HCT116 (cell line): ENCODE measurements around the gene NAALADL2. TPM values are rescaled to one million over a fixed set of nuclear protein-coding genes. Genes with fewer than 3 reads are reported as not detected.

ENCODE experiments used
- ATAC-seq: fragments of 200-7000 bp; cut with Tn5 transposase; 2 replicates; pipeline ENCODE4 v1.9.1; 2020; ENCODE audit warnings: mild to moderate bottlenecking, moderate library complexity
- BruUV-seq: library from RNA; stranded (reverse); fragments of 400-500 nt; replicated peaks from 2 replicates; lab custom pipeline; 2021; lab: Mats Ljungman, UMichigan
- CTCF ChIA-PET: fragments of 300-600 bp; sonication (Branson Sonifier 250); formaldehyde crosslinking; loops from one replicate; lab custom pipeline; 2021; ENCODE audit warnings: antibody characterized with exemption; lab: Charles Lee
- POLR2A ChIA-PET: fragments of 300-600, 350-600 bp; sonication (Branson Sonifier 250); formaldehyde crosslinking; loops from one replicate; lab custom pipeline; 2021; ENCODE audit warnings: antibody characterized with exemption; lab: Charles Lee
- RAD21 ChIA-PET, 2 experiments: fragments of 300-600 bp; sonication (Branson Sonifier 250); formaldehyde crosslinking; loops; one replicate each; lab custom pipeline; 2023; ENCODE audit warnings: low total read pairs in 2 of 2; ENCODE audit not compliant: uncharacterized antibody in 2 of 2, unreplicated experiment in 2 of 2, low non-redundant PET in 1 of 2; lab: Charles Lee
- DNase-seq: peaks from one replicate; pipeline ENCODE4 v3.0.0-alpha.2; 2010; ENCODE audit warnings: low read depth, low spot score
- H2AFZ ChIP-seq: fragments of 200-600 bp; shearing (Covaris generic), sonication (generic); 2 replicates; pipeline ENCODE4 v1.6.1; 2017; ENCODE audit warnings: low read depth, mixed run types, mixed read lengths, antibody characterized with exemption, low read length; ENCODE audit not compliant: poor library complexity, severe bottlenecking
- H3K27ac ChIP-seq: 2 replicates; pipeline ENCODE4 v1.5.1; 2012; ENCODE audit warnings: low read depth, low read length
- H3K27me3 ChIP-seq: fragments of 200-600 bp; sonication (generic); 2 replicates; pipeline ENCODE4 v1.6.1; 2016; ENCODE audit warnings: mixed run types, low read length, mixed read lengths; ENCODE audit not compliant: insufficient read depth
- H3K36me3 ChIP-seq, 2 experiments: fragments of 200-500 bp in 1 of 2; fragments of 200-600 bp in 1 of 2; sonication (Bioruptor generic) in 1 of 2; sonication (generic) in 1 of 2; 2 replicates each; pipeline versions ENCODE4 v1.5.1 to v1.6.1; 2014 to 2016; ENCODE audit warnings: low read length in 2 of 2, inconsistent platforms in 1 of 2, mixed read lengths in 1 of 2, mixed run types in 1 of 2; ENCODE audit not compliant: insufficient read depth in 2 of 2, control insufficient read depth in 1 of 2
- H3K4me1 ChIP-seq, 2 experiments: fragments of 200-600 bp in 1 of 2; sonication (generic) in 1 of 2; 2 replicates each; pipeline versions ENCODE4 v1.5.1 to v1.6.1; 2012 to 2017; ENCODE audit warnings: low read length in 2 of 2, inconsistent platforms in 1 of 2, mild to moderate bottlenecking in 1 of 2, mixed read lengths in 1 of 2, mixed run types in 1 of 2, moderate library complexity in 1 of 2; ENCODE audit not compliant: insufficient read depth in 2 of 2, control insufficient read depth in 1 of 2
- H3K4me2 ChIP-seq: fragments of 200-600 bp; sonication (generic); 2 replicates; pipeline ENCODE4 v1.6.1; 2017; ENCODE audit warnings: mixed run types, low read length, mixed read lengths
- H3K4me3 ChIP-seq, 2 experiments: fragments of 200-600 bp in 1 of 2; sonication (generic) in 1 of 2; replicated peaks in 1 of 2; 2 replicates each; pipeline ENCODE4 v1.5.1; 2011 to 2016; ENCODE audit warnings: low read length in 2 of 2, control low read depth in 1 of 2, low read depth in 1 of 2, mild to moderate bottlenecking in 1 of 2, mixed read lengths in 1 of 2, mixed run types in 1 of 2
- H3K79me2 ChIP-seq: fragments of 200-600 bp; sonication (generic); 2 replicates; pipeline ENCODE4 v1.6.1; 2017; ENCODE audit warnings: mild to moderate bottlenecking, mixed run types, low read length, moderate library complexity, mixed read lengths; ENCODE audit not compliant: insufficient read depth
- H3K9ac ChIP-seq: fragments of 200-600 bp; sonication (generic); 2 replicates; pipeline ENCODE4 v1.6.1; 2016; ENCODE audit warnings: low read length, mixed read lengths
- H3K9me2 ChIP-seq: fragments of 200-600 bp; sonication (generic), shearing (Covaris generic); 2 replicates; pipeline ENCODE4 v1.6.1; 2017; ENCODE audit warnings: mixed run types, mild to moderate bottlenecking, moderate library complexity; ENCODE audit not compliant: insufficient read depth
- H3K9me3 ChIP-seq, 2 experiments: fragments of 200-500 bp in 1 of 2; fragments of 200-600 bp in 1 of 2; sonication (Bioruptor generic) in 1 of 2; sonication (generic) in 1 of 2; 2 replicates each; pipeline ENCODE4 v1.6.1; 2014 to 2017; ENCODE audit warnings: low read length in 2 of 2, mixed read lengths in 2 of 2, inconsistent platforms in 1 of 2, low read depth in 1 of 2, mild to moderate bottlenecking in 1 of 2, mixed run types in 1 of 2, moderate library complexity in 1 of 2; ENCODE audit not compliant: control insufficient read depth in 1 of 2, insufficient read depth in 1 of 2
- H4K20me1 ChIP-seq: fragments of 200-600 bp; sonication (generic), shearing (Covaris generic); 2 replicates; pipeline ENCODE4 v1.6.1; 2017; ENCODE audit warnings: mixed run types, mild to moderate bottlenecking, moderate library complexity; ENCODE audit not compliant: insufficient read depth
- CBX3 ChIP-seq: IDR thresholded peaks from 2 replicates; pipeline ENCODE4 v1.6.1; 2012; ENCODE audit warnings: low read depth
- CEBPB ChIP-seq: IDR thresholded peaks from 2 replicates; pipeline ENCODE4 v1.6.1; 2012; ENCODE audit warnings: low read depth
- EZH2 ChIP-seq: fragments of 200-600 bp; sonication (generic); IDR thresholded peaks from 2 replicates; pipeline ENCODE4 v1.6.1; 2017; ENCODE audit warnings: antibody characterized with exemption, mixed run types
- EZH2phosphoT487 ChIP-seq: fragments of 200-600 bp; IDR thresholded peaks from 2 replicates; pipeline ENCODE4 v1.6.1; 2018; ENCODE audit warnings: antibody characterized with exemption, borderline replicate concordance
- FOSL1 ChIP-seq: IDR thresholded peaks from 2 replicates; pipeline ENCODE4 v1.6.1; 2012; ENCODE audit warnings: low read depth
- RAD21 ChIP-seq: IDR thresholded peaks from 2 replicates; pipeline ENCODE4 v1.6.1; 2012; ENCODE audit warnings: low read depth, mild to moderate bottlenecking
- SIN3A ChIP-seq: IDR thresholded peaks from 2 replicates; pipeline ENCODE4 v1.6.1; 2012; ENCODE audit warnings: low read depth
- SP1 ChIP-seq: IDR thresholded peaks from 2 replicates; pipeline ENCODE4 v1.6.1; 2012; ENCODE audit warnings: low read depth
- TCF7L2 ChIP-seq: IDR thresholded peaks from 2 replicates; pipeline ENCODE4 v1.7.0; 2011; ENCODE audit warnings: borderline replicate concordance, inconsistent platforms; ENCODE audit not compliant: insufficient read depth, insufficient read length; ENCODE audit errors: extremely low read depth
- YY1 ChIP-seq: IDR thresholded peaks from 2 replicates; pipeline ENCODE4 v1.6.1; 2011; ENCODE audit warnings: low read length, low read depth, moderate library complexity, mild to moderate bottlenecking; ENCODE audit not compliant: insufficient replicate concordance; ENCODE audit errors: extremely low read depth
- ZNF274 ChIP-seq: fragments of 200-500 bp; sonication (Bioruptor generic); IDR thresholded peaks from 2 replicates; pipeline ENCODE4 v1.6.1; 2014; ENCODE audit warnings: mild to moderate bottlenecking, low read depth, low read length, inconsistent platforms
- intact Hi-C: fragments of 100-400 bp; cut with micrococcal nuclease; formaldehyde crosslinking; loops from 2 replicates; pipeline ENCODE4 v1.10.0; 2022
- total RNA-seq: library from RNA; stranded (reverse); gene quantifications from one replicate; pipeline ENCODE4 v1.2.1, GENCODE V29; 2021; ENCODE audit not compliant: unreplicated experiment
- TF ChIP-seq, protein P1 (sequence below): IDR thresholded peaks from 2 replicates; pipeline ENCODE4 v1.6.1; 2011; ENCODE audit warnings: mild to moderate bottlenecking, low read length, moderate library complexity; ENCODE audit not compliant: insufficient replicate concordance; ENCODE audit errors: extremely low read depth
- TF ChIP-seq, protein P2 (sequence below): IDR thresholded peaks from 2 replicates; pipeline ENCODE4 v1.6.1; 2012; ENCODE audit warnings: low read depth

NAALADL2 gene
- total RNA-seq, 1 experiment from 2014 or later = 2.9 TPM

DNA sequence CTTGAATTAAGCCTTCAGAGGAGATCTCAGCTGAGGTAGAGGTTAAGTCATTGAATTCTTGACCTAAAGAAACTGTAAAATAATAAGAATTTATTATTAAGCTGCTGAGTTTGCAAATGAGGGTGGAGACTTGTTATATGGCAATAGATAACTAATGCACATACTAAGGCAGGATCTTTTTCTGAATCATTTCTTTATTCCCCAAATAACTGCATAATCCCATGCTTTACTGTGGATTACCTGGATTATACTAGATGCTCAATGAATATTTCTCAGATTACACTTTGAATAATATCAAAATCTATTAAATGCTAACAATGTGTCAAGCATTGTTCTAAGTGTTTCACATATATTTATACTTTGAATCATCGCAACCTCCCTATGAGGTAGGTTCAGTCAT lies 532.5 kb downstream of the NAALADL2 start:
- Histone ChIP-seq H3K27me3 (no peaks in the 10 kb centered on the region), H3K9ac (no peak overlapping the region), H3K4me2 (no peak overlapping the region), H2AFZ (no peak overlapping the region), H3K9me2 (no peaks in the 10 kb centered on the region), H3K9me3 (no peaks in the 10 kb centered on the region), H3K36me3 (no peaks in the 10 kb centered on the region), H3K4me1 (no peaks in the 10 kb centered on the region), H4K20me1 (no peaks in the 10 kb centered on the region), H3K4me3 (no peak overlapping the region), H3K27ac (no peak overlapping the region), H3K79me2 (no peaks in the 10 kb centered on the region)
- ChIA-PET RAD21 (no interaction called here), CTCF (no interaction called here), POLR2A (no interaction called here)
- TF ChIP-seq CEBPB (no peak), TCF7L2 (no peak), YY1 (no peak), EZH2phosphoT487 (no peak), SIN3A (no peak), SP1 (no peak), EZH2 (no peak), RAD21 (no peak), CBX3 (no peak), FOSL1 (no peak), ZNF274 (no peak)
- TF ChIP-seq, protein P1, sequence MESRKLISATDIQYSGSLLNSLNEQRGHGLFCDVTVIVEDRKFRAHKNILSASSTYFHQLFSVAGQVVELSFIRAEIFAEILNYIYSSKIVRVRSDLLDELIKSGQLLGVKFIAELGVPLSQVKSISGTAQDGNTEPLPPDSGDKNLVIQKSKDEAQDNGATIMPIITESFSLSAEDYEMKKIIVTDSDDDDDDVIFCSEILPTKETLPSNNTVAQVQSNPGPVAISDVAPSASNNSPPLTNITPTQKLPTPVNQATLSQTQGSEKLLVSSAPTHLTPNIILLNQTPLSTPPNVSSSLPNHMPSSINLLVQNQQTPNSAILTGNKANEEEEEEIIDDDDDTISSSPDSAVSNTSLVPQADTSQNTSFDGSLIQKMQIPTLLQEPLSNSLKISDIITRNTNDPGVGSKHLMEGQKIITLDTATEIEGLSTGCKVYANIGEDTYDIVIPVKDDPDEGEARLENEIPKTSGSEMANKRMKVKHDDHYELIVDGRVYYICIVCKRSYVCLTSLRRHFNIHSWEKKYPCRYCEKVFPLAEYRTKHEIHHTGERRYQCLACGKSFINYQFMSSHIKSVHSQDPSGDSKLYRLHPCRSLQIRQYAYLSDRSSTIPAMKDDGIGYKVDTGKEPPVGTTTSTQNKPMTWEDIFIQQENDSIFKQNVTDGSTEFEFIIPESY = no peak
- TF ChIP-seq, protein P2, sequence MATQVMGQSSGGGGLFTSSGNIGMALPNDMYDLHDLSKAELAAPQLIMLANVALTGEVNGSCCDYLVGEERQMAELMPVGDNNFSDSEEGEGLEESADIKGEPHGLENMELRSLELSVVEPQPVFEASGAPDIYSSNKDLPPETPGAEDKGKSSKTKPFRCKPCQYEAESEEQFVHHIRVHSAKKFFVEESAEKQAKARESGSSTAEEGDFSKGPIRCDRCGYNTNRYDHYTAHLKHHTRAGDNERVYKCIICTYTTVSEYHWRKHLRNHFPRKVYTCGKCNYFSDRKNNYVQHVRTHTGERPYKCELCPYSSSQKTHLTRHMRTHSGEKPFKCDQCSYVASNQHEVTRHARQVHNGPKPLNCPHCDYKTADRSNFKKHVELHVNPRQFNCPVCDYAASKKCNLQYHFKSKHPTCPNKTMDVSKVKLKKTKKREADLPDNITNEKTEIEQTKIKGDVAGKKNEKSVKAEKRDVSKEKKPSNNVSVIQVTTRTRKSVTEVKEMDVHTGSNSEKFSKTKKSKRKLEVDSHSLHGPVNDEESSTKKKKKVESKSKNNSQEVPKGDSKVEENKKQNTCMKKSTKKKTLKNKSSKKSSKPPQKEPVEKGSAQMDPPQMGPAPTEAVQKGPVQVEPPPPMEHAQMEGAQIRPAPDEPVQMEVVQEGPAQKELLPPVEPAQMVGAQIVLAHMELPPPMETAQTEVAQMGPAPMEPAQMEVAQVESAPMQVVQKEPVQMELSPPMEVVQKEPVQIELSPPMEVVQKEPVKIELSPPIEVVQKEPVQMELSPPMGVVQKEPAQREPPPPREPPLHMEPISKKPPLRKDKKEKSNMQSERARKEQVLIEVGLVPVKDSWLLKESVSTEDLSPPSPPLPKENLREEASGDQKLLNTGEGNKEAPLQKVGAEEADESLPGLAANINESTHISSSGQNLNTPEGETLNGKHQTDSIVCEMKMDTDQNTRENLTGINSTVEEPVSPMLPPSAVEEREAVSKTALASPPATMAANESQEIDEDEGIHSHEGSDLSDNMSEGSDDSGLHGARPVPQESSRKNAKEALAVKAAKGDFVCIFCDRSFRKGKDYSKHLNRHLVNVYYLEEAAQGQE = no peak
- DNase-seq (no peak), ATAC-seq (no peak)
- intact Hi-C loops = no loop called here
- BruUV-seq = no TSS peak
